Naive thymus-derived CD4-positive, alpha-beta T cell (primary cell): ENCODE measurements around the gene TRAF3IP3. TPM values are rescaled to one million over a fixed set of nuclear protein-coding genes. Genes with fewer than 3 reads are reported as not detected.
A peak's percentile ranks its signal among the peaks of the same experiment; 100 is the strongest.

ENCODE experiments used
- ATAC-seq: fragments of 150-1000 bp; cut with Tn5 transposase; 2 replicates; pipeline ENCODE4 v1.10.0; 2021; ENCODE audit warnings: mild to moderate bottlenecking, moderate library complexity
- CTCF ChIA-PET: fragments of 350-600 bp; sonication (Branson Sonifier 250); formaldehyde crosslinking; loops from one replicate; lab custom pipeline; 2021; ENCODE audit warnings: antibody characterized with exemption; lab: Charles Lee
- POLR2A ChIA-PET: fragments of 350-600 bp; sonication (Branson Sonifier 250); formaldehyde crosslinking; loops from one replicate; lab custom pipeline; 2021; ENCODE audit warnings: antibody characterized with exemption, inconsistent platforms; lab: Charles Lee
- DNase-seq, 9 donors: peaks; one replicate each; pipeline versions ENCODE4 v3.0.0 to v3.0.0-alpha.2; 2020 to 2022; ENCODE audit warnings: mixed read lengths in 1 of 9
- H3K27ac ChIP-seq: one replicate; pipeline ENCODE4 v1.7.0; 2013; ENCODE audit warnings: mild to moderate bottlenecking, low read depth, low read length, moderate library complexity
- H3K27me3 ChIP-seq, 2 donors: one replicate each; pipeline ENCODE4 v1.7.0; 2013; ENCODE audit warnings: low read length in 2 of 2, mild to moderate bottlenecking in 2 of 2, moderate library complexity in 2 of 2; ENCODE audit not compliant: control insufficient read depth in 2 of 2, insufficient read depth in 2 of 2
- H3K36me3 ChIP-seq, 3 experiments: 1 replicate in 2 of 3; 2 replicates in 1 of 3; pipeline ENCODE4 v1.7.0; 2013; ENCODE audit warnings: low read length in 3 of 3, mild to moderate bottlenecking in 3 of 3, moderate library complexity in 1 of 3; ENCODE audit not compliant: insufficient read depth in 3 of 3, control insufficient read depth in 2 of 3
- H3K4me1 ChIP-seq, 2 donors: one replicate each; pipeline ENCODE4 v1.7.0; 2013; ENCODE audit warnings: low read length in 2 of 2, mild to moderate bottlenecking in 2 of 2, moderate library complexity in 1 of 2; ENCODE audit not compliant: control insufficient read depth in 2 of 2, insufficient read depth in 2 of 2
- H3K4me3 ChIP-seq: 2 replicates; pipeline ENCODE4 v1.7.0; 2013; ENCODE audit warnings: mild to moderate bottlenecking, low read length
- H3K9me3 ChIP-seq, 3 experiments: 1 replicate in 2 of 3; 2 replicates in 1 of 3; pipeline ENCODE4 v1.7.0; 2013; ENCODE audit warnings: low read length in 3 of 3; ENCODE audit not compliant: control insufficient read depth in 2 of 3
- H3K27ac Mint-ChIP-seq, 9 donors: one replicate each; pipeline ENCODE4 v1.8.0; 2020 to 2022; ENCODE audit warnings: mixed read lengths in 9 of 9, mild to moderate bottlenecking in 8 of 9, moderate library complexity in 5 of 9, inconsistent platforms in 2 of 9
- H3K27me3 Mint-ChIP-seq, 5 donors: one replicate each; pipeline ENCODE4 v1.8.0; 2021 to 2022; ENCODE audit warnings: mixed read lengths in 5 of 5, mild to moderate bottlenecking in 1 of 5
- H3K36me3 Mint-ChIP-seq, 5 donors: one replicate each; pipeline ENCODE4 v1.8.0; 2020 to 2022; ENCODE audit warnings: mixed read lengths in 5 of 5, mild to moderate bottlenecking in 3 of 5, inconsistent platforms in 1 of 5
- H3K4me1 Mint-ChIP-seq, 7 donors: one replicate each; pipeline ENCODE4 v1.8.0; 2020 to 2022; ENCODE audit warnings: mixed read lengths in 7 of 7, mild to moderate bottlenecking in 3 of 7, inconsistent platforms in 1 of 7
- H3K4me3 Mint-ChIP-seq, 10 donors: one replicate each; pipeline ENCODE4 v1.8.0; 2020 to 2022; ENCODE audit warnings: mild to moderate bottlenecking in 10 of 10, mixed read lengths in 10 of 10, moderate library complexity in 6 of 10, inconsistent platforms in 2 of 10
- H3K9me3 Mint-ChIP-seq, 11 donors: one replicate each; pipeline ENCODE4 v1.8.0; 2020 to 2022; ENCODE audit warnings: mixed read lengths in 11 of 11, mild to moderate bottlenecking in 4 of 11, inconsistent platforms in 1 of 11, moderate library complexity in 1 of 11
- intact Hi-C, 2 donors: fragments of 100-400 bp; cut with micrococcal nuclease; formaldehyde crosslinking; loops; one replicate each; pipeline ENCODE4 v1.15.1; 2023
- polyA plus RNA-seq, 2 donors: library from polyadenylated mRNA; unstranded; fragments of 300-500 nt; fragmentation: Illumina TruSeq; gene quantifications; one replicate each; pipeline ENCODE4 v1.2.3, GENCODE V29; 2021
- total RNA-seq, 6 experiments: library from RNA in 5 of 6; stranded (reverse) in 5 of 6; gene quantifications; 1 replicate in 5 of 6; 2 replicates in 1 of 6; pipeline ENCODE4 v1.2.3 and lab custom pipeline; 2021 to 2026

The TRAF3IP3 gene
- total and polyA plus RNA-seq, 7 experiments from 2014 or later = 303 to 746 (median 450) TPM

DNA sequence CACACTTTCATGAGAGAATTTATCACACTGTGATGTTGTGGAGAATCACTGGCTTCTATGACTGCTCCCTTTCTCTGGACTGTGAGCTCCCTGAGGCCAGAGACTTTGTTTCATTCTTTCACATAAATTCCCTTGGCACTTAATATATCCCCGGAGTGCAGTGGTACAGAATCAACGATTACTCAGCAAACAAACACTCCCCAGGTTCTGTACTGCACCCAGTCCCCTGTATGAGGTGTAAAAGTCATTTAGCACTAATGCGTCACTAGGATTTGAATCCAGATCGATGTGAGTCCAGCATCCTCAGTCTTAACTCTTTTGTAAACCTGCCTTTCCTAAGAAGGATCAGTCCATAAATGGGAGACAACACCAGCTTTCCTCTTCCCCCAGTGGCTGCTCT lies 65.1 kb downstream of the TRAF3IP3 start:
- Histone ChIP-seq H3K27me3 (no peaks in the 10 kb centered on the region), H3K4me1 (no peaks in the 10 kb centered on the region), H3K9me3 (no peaks in the 10 kb centered on the region), H3K4me3 (no peak overlapping the region), H3K36me3 (no peaks in the 10 kb centered on the region), H3K27ac (no peak overlapping the region)
- H3K27me3 Mint-ChIP-seq = peaks cover 7 to 35% (median 16%) of the 10 kb centered on the region in 5 donors
- H3K27ac Mint-ChIP-seq = no peak overlapping the region
- ChIA-PET CTCF (interaction anchor here (1.8 kb wide), 1 partner anchor 65 kb away, joined by 6 read pairs; the partner anchor contains the start of gene TRAF3IP3), POLR2A (interaction anchor here (11.0 kb wide), 1 partner anchor 52 kb away, joined by 62 read pairs; no protein-coding TSS in a partner anchor)
- DNase-seq (no peak), ATAC-seq (no peak)
- no peaks in the 10 kb centered on the region for H3K9me3 Mint-ChIP-seq
- H3K4me3 Mint-ChIP-seq = no peak overlapping the region
- H3K36me3 Mint-ChIP-seq = peaks cover 0 to 1% (median 0%) of the 10 kb centered on the region in 5 donors
- intact Hi-C loops = loop anchor here in 1 of 2 donors (5.0 kb wide), 1 partner anchor 254 kb away; no protein-coding TSS in a partner anchor
- peaks cover 5 to 12% (median 9%) of the 10 kb centered on the region in 7 donors for H3K4me1 Mint-ChIP-seq

DNA sequence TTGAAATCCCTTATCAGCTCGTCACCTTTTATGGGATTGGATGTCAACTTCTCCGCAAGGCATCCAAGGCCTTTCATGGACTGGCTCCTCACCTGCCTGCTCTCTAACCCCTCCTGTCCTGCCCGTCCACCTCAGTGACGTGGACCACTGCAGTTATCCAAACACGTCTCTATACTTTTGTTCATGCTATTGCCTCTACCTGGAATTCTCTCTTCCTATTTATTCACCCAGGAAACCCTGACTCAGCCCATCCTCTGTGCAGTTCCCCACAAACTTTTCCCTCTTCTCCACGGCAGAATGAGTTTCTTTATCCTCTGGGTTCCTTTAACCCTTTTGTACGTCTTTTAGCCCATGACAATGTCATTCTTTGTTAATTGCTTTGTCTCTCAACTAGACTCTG lies 66.9 kb downstream of the TRAF3IP3 start:
- Mint-ChIP-seq H3K4me3 (peak overlapping the region in 3 of 10 donors; percentile 2 to 48 (median 32)), H3K4me1 (peaks cover 9 to 23% (median 14%) of the 10 kb centered on the region in 7 donors), H3K36me3 (peaks cover 0 to 1% (median 0%) of the 10 kb centered on the region in 5 donors), H3K27me3 (peaks cover 7 to 37% (median 16%) of the 10 kb centered on the region in 5 donors), H3K9me3 (no peaks in the 10 kb centered on the region), H3K27ac (peak overlapping the region in 1 of 9 donors; percentile 31)
- Histone ChIP-seq H3K27ac (no peak overlapping the region), H3K4me3 (no peak overlapping the region), H3K27me3 (no peaks in the 10 kb centered on the region), H3K9me3 (no peaks in the 10 kb centered on the region), H3K36me3 (no peaks in the 10 kb centered on the region), H3K4me1 (peaks cover 0 to 4% of the 10 kb centered on the region in 2 donors)
- CTCF ChIA-PET = interaction anchor here (0.6 to 3.7 kb wide), 15 partner anchors 9 to 236 kb away, joined by 3 to 14 read pairs (median 5); partner anchors contain the start of gene TRAF3IP3
- POLR2A ChIA-PET = interaction anchor here (1.2 to 11.0 kb wide), 9 partner anchors 11 to 95 kb away, joined by 4 to 62 read pairs (median 8); partner anchors contain the start of genes C1orf74, IRF6 and TRAF3IP3
- no peak for ATAC-seq
- DNase-seq = no peak
- intact Hi-C loops = loop anchor here (1.0 to 5.0 kb wide), 5 partner anchors 16 to 489 kb away; partner anchors contain the start of genes C1orf74 (in 2 of the 2) and IRF6 (in 1 of the 2)

- intact Hi-C loops = loop anchor here (1.0 to 5.0 kb wide), 5 partner anchors 17 to 488 kb away; partner anchors contain the start of genes C1orf74 (in 2 of the 2) and IRF6 (in 1 of the 2)
- ChIA-PET CTCF (interaction anchor here (0.6 to 3.7 kb wide), 18 partner anchors 8 to 237 kb away, joined by 3 to 14 read pairs (median 4); partner anchors contain the start of genes IRF6 and TRAF3IP3), POLR2A (interaction anchor here (0.7 to 11.0 kb wide), 11 partner anchors 11 to 96 kb away, joined by 3 to 62 read pairs (median 6); partner anchors contain the start of genes C1orf74, IRF6 and TRAF3IP3)
- Histone ChIP-seq H3K36me3 (peaks cover 0 to 3% (median 0%) of the 10 kb centered on the region in 3 experiments), H3K27me3 (no peaks in the 10 kb centered on the region), H3K4me1 (peaks cover 0 to 4% of the 10 kb centered on the region in 2 donors), H3K9me3 (no peaks in the 10 kb centered on the region), H3K4me3 (no peak overlapping the region), H3K27ac (no peak overlapping the region)
- peak in 6 of 9 donors; percentile 25 to 63 (median 57) for DNase-seq
- peaks cover 0 to 1% (median 0%) of the 10 kb centered on the region in 5 donors for H3K36me3 Mint-ChIP-seq
- H3K27ac Mint-ChIP-seq = peak overlapping the region in 1 of 9 donors; percentile 31
- H3K4me1 Mint-ChIP-seq = peaks cover 9 to 30% (median 19%) of the 10 kb centered on the region in 7 donors
- H3K27me3 Mint-ChIP-seq = peaks cover 7 to 37% (median 16%) of the 10 kb centered on the region in 5 donors
- peak; percentile 48 for ATAC-seq
- H3K9me3 Mint-ChIP-seq = no peaks in the 10 kb centered on the region
- peak overlapping the region in 3 of 10 donors; percentile 32 to 48 (median 32) for H3K4me3 Mint-ChIP-seq
These were observed 67.5 kb downstream of the TRAF3IP3 start for GRCh38 chr1:209823143-209824041.

DNA sequence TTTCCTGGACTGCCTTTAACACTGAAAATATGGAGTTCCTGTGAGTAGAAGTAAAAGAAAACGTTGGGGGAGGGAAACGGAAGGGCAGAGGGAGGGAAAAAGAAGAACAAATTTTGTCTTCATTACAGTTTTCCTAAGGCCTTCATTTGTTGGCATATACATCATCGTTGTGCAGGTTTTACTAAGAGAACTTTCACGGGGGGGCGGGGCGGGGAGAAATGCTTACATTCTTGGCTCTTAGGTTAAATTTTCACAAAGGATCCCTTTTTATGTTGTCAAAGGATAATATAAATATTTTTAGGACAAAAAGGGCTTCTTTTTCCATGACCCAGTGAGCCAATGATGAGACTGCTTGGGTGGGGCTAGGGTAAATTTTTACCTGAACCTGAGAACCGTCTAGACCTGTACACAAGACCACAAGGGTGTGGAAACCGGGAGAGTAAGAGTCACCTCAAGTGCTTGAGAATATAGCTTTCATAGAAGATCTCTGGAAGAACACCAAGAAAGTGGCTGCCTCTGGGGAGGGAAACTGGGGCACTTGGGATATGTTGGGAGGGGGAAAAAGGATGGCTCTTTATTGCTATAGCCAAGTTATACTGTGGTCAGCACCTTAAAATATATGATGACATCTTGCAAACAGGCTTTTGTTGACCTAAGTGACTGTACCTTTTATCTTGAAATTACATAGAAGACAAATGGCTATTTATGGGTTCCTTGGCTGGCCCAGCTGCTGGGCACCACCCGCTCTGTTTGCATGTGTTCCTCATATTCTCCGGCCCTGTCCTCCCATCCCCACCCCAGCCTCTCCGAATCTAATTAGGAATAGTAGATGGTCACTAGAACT lies 70.0 kb downstream of the TRAF3IP3 start:
- H3K36me3 ChIP-seq = peaks cover 0 to 6% (median 0%) of the 10 kb centered on the region in 3 experiments
- Mint-ChIP-seq H3K4me1 (peaks cover 25 to 50% (median 38%) of the 10 kb centered on the region in 7 donors), H3K27me3 (peaks cover 7 to 21% (median 13%) of the 10 kb centered on the region in 5 donors), H3K36me3 (peaks cover 3 to 6% (median 3%) of the 10 kb centered on the region in 5 donors), H3K27ac (peak overlapping the region in 2 of 9 donors; percentile 3 to 28), H3K4me3 (no peak overlapping the region), H3K9me3 (no peaks in the 10 kb centered on the region)
- ATAC-seq = no peak
- H3K27ac ChIP-seq = no peak overlapping the region
- H3K27me3 ChIP-seq = no peaks in the 10 kb centered on the region
- ChIA-PET POLR2A (interaction anchor here (0.7 to 11.0 kb wide), 4 partner anchors 42 to 76 kb away, joined by 3 to 62 read pairs (median 12); partner anchors contain the start of gene C1orf74), CTCF (interaction anchor here (0.8 to 3.7 kb wide), 2 partner anchors 17 to 77 kb away, joined by 3 to 11 read pairs; no protein-coding TSS in a partner anchor)
- no peak for DNase-seq
- no peak overlapping the region for H3K4me3 ChIP-seq
- H3K9me3 ChIP-seq = no peaks in the 10 kb centered on the region
- H3K4me1 ChIP-seq = peaks cover 8 to 16% of the 10 kb centered on the region in 2 donors
- intact Hi-C loops = loop anchor here (2.0 to 5.0 kb wide), 4 partner anchors 69 to 249 kb away; partner anchors contain the start of gene TRAF3IP3 (in 1 of the 2)

- Mint-ChIP-seq H3K9me3 (no peaks in the 10 kb centered on the region), H3K4me3 (peak within 1 kb of the TSS; percentile 77 to 97 (median 92)), H3K36me3 (peaks cover 6 to 20% (median 12%) of the 10 kb centered on the region in 5 donors), H3K4me1 (peaks cover 24 to 58% (median 49%) of the 10 kb centered on the region in 7 donors), H3K27ac (peak within 1 kb of the TSS; percentile 74 to 96 (median 89)), H3K27me3 (peaks cover 0 to 12% (median 5%) of the 10 kb centered on the region in 5 donors)
- ChIA-PET CTCF (interaction anchor here (0.6 to 1.5 kb wide), 6 partner anchors 9 to 251 kb away, joined by 3 to 6 read pairs (median 3); no protein-coding TSS in a partner anchor), POLR2A (interaction anchor here (0.6 to 11.0 kb wide), 9 partner anchors 12 to 72 kb away, joined by 3 to 62 read pairs (median 3); partner anchors contain the start of genes C1orf74 and TRAF3IP3)
- H3K9me3 ChIP-seq = no peaks in the 10 kb centered on the region
- peak; percentile 97 for ATAC-seq
- intact Hi-C loops = loop anchor here (1.0 to 5.0 kb wide), 9 partner anchors 21 to 1432 kb away; partner anchors contain the start of genes C1orf74 (in 2 of the 2), TRAF3IP3 (in 2 of the 2), IRF6 (in 1 of the 2) and RCOR3 (in 1 of the 2)
- DNase-seq = peak; percentile 68 to 94 (median 91)
- H3K36me3 ChIP-seq = peaks cover 0 to 19% (median 8%) of the 10 kb centered on the region in 3 experiments
- peak within 1 kb of the TSS; percentile 98 for H3K4me3 ChIP-seq
- H3K27ac ChIP-seq = peak within 1 kb of the TSS; percentile 84
- H3K27me3 ChIP-seq = no peaks in the 10 kb centered on the region
- H3K4me1 ChIP-seq = peaks cover 8 to 16% of the 10 kb centered on the region in 2 donors
These were observed 71.8 kb downstream of the TRAF3IP3 start, which contains the start of gene UTP25 for GRCh38 chr1:209827384-209828262. Gene UTP25, plus strand, starts transcription at chr1:209827972. Its CDS starts 92 bp downstream, at chr1:209828064.
